ENCODE measurements around the gene KLRB1. TPM values are rescaled to one million over a fixed set of nuclear protein-coding genes. Genes with fewer than 3 reads are reported as not detected.

KLRB1 gene
- total RNA-seq (2021; ENCODE audit: unreplicated experiment) (not detected), Bru-seq, nascent RNA (not detected), BruChase-seq, experiment 1, labeled RNA remaining after a 6-hour chase (not detected), BruChase-seq, experiment 2, labeled RNA remaining after a 2-hour chase (not detected)
- polyA plus RNA-seq (2012) = not detected in 2 replicates
- long read RNA-seq = 0 reads

DNA sequence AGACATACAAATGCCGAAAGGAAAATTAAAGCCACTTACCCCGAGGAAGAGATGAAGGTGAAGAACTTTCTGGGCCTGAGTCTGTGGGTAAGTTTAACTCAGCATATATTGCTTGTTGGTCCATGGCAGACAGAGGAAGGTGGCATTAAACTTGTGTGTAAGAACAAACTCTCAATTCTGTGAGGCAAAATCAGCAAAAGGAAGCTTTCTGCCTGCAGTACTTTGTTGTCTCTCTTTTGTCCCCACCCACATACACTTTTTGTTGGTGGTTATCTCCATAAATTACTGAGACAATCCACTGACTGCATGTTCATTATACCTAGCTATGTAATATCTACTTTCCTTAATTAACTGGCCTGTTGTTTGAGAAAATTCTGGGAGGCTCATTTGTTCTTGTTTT lies at the start of gene KLRB1:
TSS of gene KLRB1 (minus strand) at position 201 of the 400 bp plus-strand sequence. CDS start at position 124, 77 bp downstream.
- ChIA-PET POLR2A (no interaction called here), RAD21 (ENCODE audit: low non-redundant PET in 1 of 2, low total read pairs in 2 of 2, uncharacterized antibody in 2 of 2, unreplicated experiment in 2 of 2) (no interaction called here), CTCF (no interaction called here)
- intact Hi-C loops (cut with micrococcal nuclease) = no loop called here
- H3K36me3 ChIP-seq (ENCODE audit: control insufficient read depth in 1 of 2, insufficient read depth in 2 of 2, low read length in 2 of 2) = no peaks in the 10 kb centered on the region
- no peak within 1 kb of the TSS for H3K27ac ChIP-seq (ENCODE audit: low read depth, low read length)
- no peaks in the 10 kb centered on the region for H3K27me3 ChIP-seq (ENCODE audit: insufficient read depth, low read length)
- H3K79me2 ChIP-seq (ENCODE audit: insufficient read depth, low read length) = no peaks in the 10 kb centered on the region
- H3K4me1 ChIP-seq (ENCODE audit: control insufficient read depth in 1 of 2, insufficient read depth in 2 of 2, low read length in 2 of 2) = no peaks in the 10 kb centered on the region
- H3K4me2 ChIP-seq (ENCODE audit: low read length) = no peak within 1 kb of the TSS
- H3K9ac ChIP-seq (ENCODE audit: low read length) = no peak within 1 kb of the TSS
- no TSS peak for BruUV-seq (replicated peaks)
- no peaks in the 10 kb centered on the region for H4K20me1 ChIP-seq (ENCODE audit: insufficient read depth)
- ATAC-seq (no peak), DNase-seq (ENCODE audit: low read depth, low spot score) (no peak)
- H3K9me3 ChIP-seq (ENCODE audit: control insufficient read depth in 1 of 2, insufficient read depth in 1 of 2, low read depth in 1 of 2, low read length in 2 of 2) = no peaks in the 10 kb centered on the region
- H2AFZ ChIP-seq (ENCODE audit: low read depth, low read length, poor library complexity, severe bottlenecking) = no peak within 1 kb of the TSS
- TF ChIP-seq, protein P1, sequence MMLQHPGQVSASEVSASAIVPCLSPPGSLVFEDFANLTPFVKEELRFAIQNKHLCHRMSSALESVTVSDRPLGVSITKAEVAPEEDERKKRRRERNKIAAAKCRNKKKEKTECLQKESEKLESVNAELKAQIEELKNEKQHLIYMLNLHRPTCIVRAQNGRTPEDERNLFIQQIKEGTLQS (IDR thresholded peaks at IDR 0.05) = no peak
- no peak for TF ChIP-seq FOSL1 (IDR thresholded peaks at IDR 0.05; ENCODE audit: low read depth)
- no peak for TF ChIP-seq EGR1 (IDR thresholded peaks at IDR 0.05; ENCODE audit: low read depth)
- no peak for TF ChIP-seq EZH2phosphoT487 (IDR thresholded peaks at IDR 0.05; ENCODE audit: borderline replicate concordance)
- no peak for TF ChIP-seq POLR2A (IDR thresholded peaks at IDR 0.05; ENCODE audit: borderline replicate concordance, extremely low read depth, insufficient read depth, insufficient read length)
- TF ChIP-seq, protein P2, sequence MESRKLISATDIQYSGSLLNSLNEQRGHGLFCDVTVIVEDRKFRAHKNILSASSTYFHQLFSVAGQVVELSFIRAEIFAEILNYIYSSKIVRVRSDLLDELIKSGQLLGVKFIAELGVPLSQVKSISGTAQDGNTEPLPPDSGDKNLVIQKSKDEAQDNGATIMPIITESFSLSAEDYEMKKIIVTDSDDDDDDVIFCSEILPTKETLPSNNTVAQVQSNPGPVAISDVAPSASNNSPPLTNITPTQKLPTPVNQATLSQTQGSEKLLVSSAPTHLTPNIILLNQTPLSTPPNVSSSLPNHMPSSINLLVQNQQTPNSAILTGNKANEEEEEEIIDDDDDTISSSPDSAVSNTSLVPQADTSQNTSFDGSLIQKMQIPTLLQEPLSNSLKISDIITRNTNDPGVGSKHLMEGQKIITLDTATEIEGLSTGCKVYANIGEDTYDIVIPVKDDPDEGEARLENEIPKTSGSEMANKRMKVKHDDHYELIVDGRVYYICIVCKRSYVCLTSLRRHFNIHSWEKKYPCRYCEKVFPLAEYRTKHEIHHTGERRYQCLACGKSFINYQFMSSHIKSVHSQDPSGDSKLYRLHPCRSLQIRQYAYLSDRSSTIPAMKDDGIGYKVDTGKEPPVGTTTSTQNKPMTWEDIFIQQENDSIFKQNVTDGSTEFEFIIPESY (IDR thresholded peaks at IDR 0.05; ENCODE audit: extremely low read depth, insufficient replicate concordance, low read length) = no peak
- no peak for TF ChIP-seq SRF (IDR thresholded peaks at IDR 0.05; ENCODE audit: low read depth)
- TF ChIP-seq SIN3A (IDR thresholded peaks at IDR 0.05; ENCODE audit: low read depth) = no peak
- no peak within 1 kb of the TSS for H3K4me3 ChIP-seq (replicated peaks in 1 of 2; ENCODE audit: low read depth in 1 of 2, low read length in 2 of 2)
- no peaks in the 10 kb centered on the region for H3K9me2 ChIP-seq (ENCODE audit: insufficient read depth)

Measured in HCT116 (cell line).